VCaP (cell line): ENCODE measurements around the gene SRP9.
"Not testable (repeated sequence)": the region's sequence is repeated elsewhere in the genome, so short reads cannot be mapped to it uniquely, and the experiment has no call there.

Experiments
- H3K27ac ChIP-seq: fragments of 450-650 bp; 2 replicates; pipeline ENCODE4 v1.5.1; 2017
- CTCF ChIP-seq: fragments of 450-650 bp; conservative IDR thresholded peaks from 2 replicates; pipeline ENCODE4 v1.5.1; 2017; ENCODE audit warnings: mild to moderate bottlenecking, moderate library complexity

The SRP9 gene

GRCh38 chr1:225757927-225758656 lies 19.5 kb upstream of the SRP9 start:
- no peak overlapping the region for H3K27ac ChIP-seq
- no peak for TF ChIP-seq CTCF

- H3K27ac ChIP-seq = not testable (repeated sequence)
Measured at GRCh38 chr1:225759972-225760371, 17.7 kb upstream of the SRP9 start.

GRCh38 chr1:225760531-225760930 lies 17.1 kb upstream of the SRP9 start:
- no peak overlapping the region for H3K27ac ChIP-seq
- TF ChIP-seq CTCF = no peak

- H3K27ac ChIP-seq = not testable (repeated sequence)
Measured at GRCh38 chr1:225761395-225761794, 16.2 kb upstream of the SRP9 start.

GRCh38 chr1:225762002-225762441 lies 15.6 kb upstream of the SRP9 start:
- no peak for TF ChIP-seq CTCF
- no peak overlapping the region for H3K27ac ChIP-seq

- TF ChIP-seq CTCF = no peak
- H3K27ac ChIP-seq = no peak overlapping the region
Measured at GRCh38 chr1:225762444-225762843, 15.2 kb upstream of the SRP9 start.

GRCh38 chr1:225763716-225764548 lies 13.7 kb upstream of the SRP9 start:
- peak overlapping the region; percentile 52 for H3K27ac ChIP-seq
- no peak for TF ChIP-seq CTCF

- no peak overlapping the region for H3K27ac ChIP-seq
- TF ChIP-seq CTCF = no peak
Measured at GRCh38 chr1:225765982-225766674, 11.5 kb upstream of the SRP9 start.
